GM18508 (cell line): Measurements from ENCODE around the gene ARL11.

Experiments
- ATAC-seq: cut with Tn5 transposase; IDR thresholded peaks from one replicate; pipeline ENCODE4 v1.9.1; 2021; ENCODE audit warnings: moderate number of reproducible peaks; ENCODE audit not compliant: insufficient read depth, unreplicated experiment

The ARL11 gene

GRCh38 chr13:49643035-49643646, 14.8 kb downstream of the ARL11 start:
- ATAC-seq: no peak

DNA sequence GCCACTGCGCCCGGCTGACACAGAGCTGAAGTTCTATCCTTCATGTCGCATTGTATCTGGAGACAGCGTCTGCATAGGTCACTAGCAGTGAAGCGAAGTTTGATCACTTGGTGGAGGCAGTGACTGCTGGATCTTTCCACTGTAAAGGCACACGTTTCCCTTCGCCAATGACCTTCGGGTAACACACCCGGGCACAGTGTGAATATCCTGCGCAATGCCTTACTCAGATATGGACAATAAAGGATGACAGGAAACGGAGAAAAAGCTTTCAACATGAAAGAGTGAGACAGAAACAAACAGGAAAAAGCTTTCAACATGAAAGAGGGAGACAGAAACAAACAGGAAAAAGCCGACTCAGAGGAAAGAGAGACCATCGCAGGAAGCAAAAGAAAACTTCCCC, 17.1 kb downstream of the ARL11 start:
- ATAC-seq: no peak

DNA sequence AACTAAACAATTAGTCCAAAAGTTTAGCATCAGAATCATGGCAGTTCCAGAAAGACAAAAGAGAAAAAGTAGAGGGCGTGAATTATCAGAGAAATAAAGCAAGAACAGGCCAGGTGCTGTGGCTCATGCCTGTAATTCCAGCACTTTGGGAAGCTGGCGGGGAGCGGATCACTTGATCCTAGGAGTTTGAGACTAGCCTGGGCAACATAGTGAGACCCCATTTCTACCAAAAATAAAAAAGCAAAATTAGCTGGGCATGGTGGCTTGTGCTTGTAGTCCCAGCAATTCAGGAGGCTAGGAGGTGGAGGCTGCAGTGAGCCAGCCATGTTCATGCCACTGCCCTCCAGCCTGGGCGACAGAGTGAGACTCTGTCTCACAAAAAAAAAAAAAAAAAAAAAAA, 18.4 kb downstream of the ARL11 start:
- ATAC-seq: no peak

DNA sequence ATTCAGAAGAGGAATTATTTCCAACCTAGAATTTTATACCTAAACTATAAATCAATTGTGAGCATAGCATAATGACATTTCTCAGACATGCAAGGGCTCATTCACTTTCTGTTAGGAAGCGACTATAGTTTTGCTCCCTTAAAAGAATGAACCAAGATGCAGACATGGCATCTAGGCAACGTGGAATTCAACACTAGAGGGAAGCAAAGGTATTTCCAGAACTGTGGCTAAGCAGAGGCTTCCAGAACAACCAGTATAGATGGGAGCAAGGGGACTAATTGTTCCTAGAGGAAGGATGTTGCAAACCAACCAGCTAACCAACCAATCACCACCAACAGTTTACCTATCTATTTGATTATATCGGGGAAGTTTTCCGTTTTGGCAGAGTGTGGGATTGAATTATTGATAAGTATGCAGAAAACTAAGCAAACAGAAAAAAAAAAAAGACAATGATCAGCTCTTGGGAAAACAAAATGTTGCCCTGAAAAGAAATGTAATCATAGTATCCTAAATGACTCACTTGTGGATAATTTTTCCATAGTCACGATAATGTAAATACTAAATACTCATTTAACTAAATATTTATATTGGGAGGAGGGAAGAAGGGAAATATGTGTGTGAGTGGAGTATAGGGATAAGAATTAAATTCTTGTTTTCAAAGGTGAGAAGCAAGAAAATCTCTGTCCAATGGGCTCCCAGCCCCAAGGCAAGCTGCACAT, 21.1 kb downstream of the ARL11 start:
- ATAC-seq: no peak

- no peak for ATAC-seq
Observed at GRCh38 chr13:49649963-49650312, 21.6 kb downstream of the ARL11 start.

GRCh38 chr13:49651570-49652354, 23.5 kb downstream of the ARL11 start:
- ATAC-seq: no peak

DNA sequence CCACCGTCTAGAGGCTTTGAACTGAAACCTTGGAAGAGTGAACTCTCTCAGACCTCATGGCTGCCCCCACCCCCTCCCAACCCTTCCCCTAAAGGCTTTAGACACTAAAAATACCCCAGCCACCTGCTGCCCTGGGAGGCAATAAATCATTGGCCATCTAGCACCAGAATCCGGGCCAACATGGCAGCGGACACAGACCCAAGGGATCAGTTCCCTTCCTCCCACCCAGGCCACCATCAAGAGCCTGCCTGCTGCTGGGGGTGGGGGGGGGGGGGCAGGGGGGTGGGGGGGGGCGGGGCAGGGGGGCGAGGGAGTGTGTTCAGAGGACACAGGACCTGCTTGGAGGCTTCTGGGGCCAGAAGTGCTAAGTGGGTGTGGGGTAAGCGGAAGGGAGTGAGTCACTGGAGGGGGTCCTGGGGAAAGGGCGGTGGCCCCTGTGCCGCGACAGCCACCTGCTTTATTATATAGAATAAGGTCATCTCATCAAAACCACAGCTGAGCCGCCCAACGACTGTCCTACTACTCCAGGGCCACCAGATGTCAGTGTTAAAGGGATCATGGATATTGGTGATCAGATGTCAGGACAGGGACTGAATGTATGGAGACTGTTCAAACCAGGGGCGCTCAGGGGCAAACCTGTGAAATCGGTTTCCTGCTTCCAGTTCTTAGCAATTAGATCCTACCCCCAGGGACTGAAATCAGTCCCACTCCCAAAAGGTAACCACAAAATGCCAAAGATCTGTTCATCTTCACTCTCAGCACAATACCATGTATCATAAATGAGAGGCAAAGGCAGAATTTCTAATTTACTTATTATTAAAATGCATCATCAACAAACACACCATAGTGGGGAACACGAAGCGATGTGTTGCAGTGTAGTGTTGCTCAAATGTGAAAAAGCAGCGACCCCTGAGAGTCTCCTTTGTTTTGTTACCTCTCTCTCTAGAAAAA, 24.3 kb downstream of the ARL11 start:
- ATAC-seq: no peak

DNA sequence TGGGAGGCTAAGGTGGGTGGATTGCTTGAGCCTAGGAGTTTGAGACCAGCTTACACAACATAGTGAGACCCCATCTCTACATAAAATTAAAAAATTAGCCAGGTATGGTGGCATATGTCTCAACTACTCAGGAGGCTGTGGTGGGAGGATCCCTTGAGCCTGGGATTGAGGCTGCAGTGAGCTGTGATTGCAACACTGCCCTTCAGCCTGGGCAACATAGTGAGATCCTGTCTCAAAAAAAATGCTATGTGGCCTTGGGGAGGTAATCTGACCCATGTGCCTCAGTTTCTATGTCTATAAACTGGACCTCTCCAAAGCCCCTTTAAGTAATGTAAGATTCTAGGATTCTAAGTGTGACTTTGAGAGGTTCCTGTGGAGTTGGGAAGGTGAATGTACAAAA, 25.2 kb downstream of the ARL11 start:
- ATAC-seq: no peak

DNA sequence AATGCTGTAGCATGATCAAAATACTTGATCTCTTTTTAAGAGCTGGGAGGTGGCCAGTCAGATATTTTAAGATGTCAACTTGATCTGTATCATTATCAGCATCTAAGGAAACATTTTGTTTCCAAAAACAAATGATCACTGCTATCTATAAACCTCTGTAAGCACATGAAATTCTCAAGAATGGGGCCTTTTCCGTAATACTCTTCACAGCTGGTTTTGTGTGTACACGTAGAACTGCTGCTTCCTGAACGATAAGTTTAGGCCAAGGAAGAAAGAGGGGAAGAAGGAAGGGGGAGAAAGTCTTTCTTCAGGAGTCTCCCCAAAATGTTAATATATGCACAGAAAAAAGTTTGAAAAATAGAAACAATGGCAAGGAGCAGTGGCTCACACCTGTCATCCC, 25.7 kb downstream of the ARL11 start:
- no peak for ATAC-seq

DNA sequence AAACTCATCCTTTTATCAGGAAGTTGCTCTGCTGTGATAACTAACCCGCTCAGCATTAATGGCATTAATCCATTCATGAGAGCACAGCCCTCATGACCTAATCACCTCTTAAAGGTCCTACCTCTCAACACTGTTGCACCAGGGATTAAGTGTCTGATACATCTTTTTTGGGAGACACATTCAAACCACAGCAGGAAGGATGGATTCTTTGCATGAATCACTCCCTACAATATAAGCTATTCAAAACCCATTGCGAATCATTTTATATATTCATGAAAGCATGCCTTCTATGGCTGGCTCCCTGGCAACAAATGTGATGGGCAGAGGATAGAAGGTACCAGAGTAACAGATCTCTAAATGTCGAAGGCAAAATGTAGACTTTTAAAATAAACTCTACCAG, 27.6 kb downstream of the ARL11 start:
- no peak for ATAC-seq

GRCh38 chr13:49657241-49657641, 28.9 kb downstream of the ARL11 start:
- ATAC-seq: no peak

DNA sequence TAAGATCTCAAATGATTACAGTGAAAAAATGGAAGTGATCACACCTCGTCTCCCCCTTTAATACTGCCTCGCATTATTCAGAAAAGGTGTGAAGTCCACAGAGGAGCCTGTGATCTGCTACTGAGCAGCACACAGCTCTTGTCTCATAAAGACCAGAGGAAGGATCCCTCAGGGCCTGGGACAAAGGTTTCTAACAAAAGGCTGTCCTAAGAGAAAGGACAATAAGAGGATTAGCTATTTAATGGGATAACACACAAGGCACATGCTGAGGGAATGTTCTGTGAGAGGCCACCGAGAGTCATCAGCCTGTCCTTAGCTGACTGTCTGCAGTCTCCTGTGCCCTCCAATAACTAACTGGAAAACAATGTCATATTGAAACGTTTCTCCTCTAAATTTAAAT, 36.3 kb downstream of the ARL11 start:
- no peak for ATAC-seq

DNA sequence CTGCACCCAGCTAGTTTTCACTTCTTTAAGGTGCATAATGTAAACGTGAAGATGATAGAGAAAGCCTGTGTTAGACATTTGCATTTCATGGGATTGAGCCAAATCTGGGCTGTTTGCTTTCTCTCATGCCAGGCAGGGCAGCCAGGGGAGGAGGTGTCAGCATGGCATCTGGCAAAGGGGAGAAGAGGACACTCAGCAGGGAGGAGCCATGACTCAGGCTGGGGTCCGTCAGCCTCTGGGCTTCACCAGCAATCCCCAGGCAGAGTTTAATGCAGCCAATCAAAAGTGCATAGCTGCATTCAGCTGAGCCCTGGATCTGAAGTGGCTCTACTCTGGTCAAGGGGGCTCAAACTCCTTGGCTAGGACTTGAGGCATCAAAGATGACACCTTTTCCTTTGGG, 39.5 kb downstream of the ARL11 start:
- no peak for ATAC-seq

- ATAC-seq: no peak
Observed at GRCh38 chr13:49669735-49670309, 41.5 kb downstream of the ARL11 start.

- ATAC-seq: no peak
Observed at GRCh38 chr13:49670828-49671227, 42.5 kb downstream of the ARL11 start.

- ATAC-seq: no peak
Observed at GRCh38 chr13:49676581-49677298, 48.4 kb downstream of the ARL11 start.

DNA sequence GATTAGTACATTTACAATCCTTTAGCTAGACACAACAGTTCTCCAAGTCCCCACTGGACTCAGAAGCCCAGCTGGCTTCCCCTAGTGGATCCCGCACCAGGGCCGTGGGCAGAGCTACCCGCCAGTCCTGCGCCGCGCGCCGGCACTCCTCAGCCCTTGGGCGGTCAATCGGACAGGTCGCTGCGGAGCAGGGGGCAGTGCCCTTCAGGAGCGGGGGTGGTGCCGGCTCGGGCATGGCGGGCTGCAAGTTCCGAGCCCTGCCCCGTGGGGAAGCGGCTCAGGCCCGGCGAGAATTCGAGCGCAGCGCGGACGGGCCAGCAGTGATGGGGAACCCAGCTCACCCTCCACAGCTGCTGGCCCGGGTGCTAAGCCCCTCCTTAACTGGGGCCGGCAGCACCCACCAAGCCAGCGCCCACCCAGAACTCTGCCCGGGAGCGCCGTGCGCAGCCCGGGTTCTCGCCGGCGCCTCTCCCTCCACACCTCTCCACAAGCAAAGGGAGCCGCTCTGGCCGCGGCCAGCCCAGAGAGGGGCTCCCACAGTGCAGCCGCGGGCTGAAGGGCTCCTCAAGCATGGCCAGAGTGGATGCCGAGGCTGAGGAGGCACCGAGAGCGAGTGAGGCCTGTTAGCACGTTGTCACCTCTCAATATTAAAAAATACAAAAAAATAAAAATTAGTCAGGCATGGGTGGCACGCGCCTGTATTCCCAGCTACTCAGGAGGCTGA, 50.0 kb downstream of the ARL11 start:
- no peak for ATAC-seq

GRCh38 chr13:49679246-49679645, 50.9 kb downstream of the ARL11 start:
- no peak for ATAC-seq
